GM21576 (cell line): ENCODE data around the gene FDXACB1.

Experiments
- ATAC-seq: cut with Tn5 transposase; IDR thresholded peaks from one replicate; pipeline ENCODE4 v1.9.1; 2021; ENCODE audit warnings: mild to moderate bottlenecking, moderate library complexity; ENCODE audit not compliant: unreplicated experiment

FDXACB1 gene

GRCh38 chr11:111846636-111847035, 32.3 kb downstream of the FDXACB1 start:
- ATAC-seq = no peak

GRCh38 chr11:111846063-111846462, 32.9 kb downstream of the FDXACB1 start:
- ATAC-seq = no peak

GRCh38 chr11:111845276-111846028, 33.5 kb downstream of the FDXACB1 start:
- ATAC-seq = no peak

- no peak for ATAC-seq
These were observed 35.3 kb downstream of the FDXACB1 start for GRCh38 chr11:111843661-111844060.

GRCh38 chr11:111841370-111842053, 37.5 kb downstream of the FDXACB1 start:
- ATAC-seq = no peak

GRCh38 chr11:111840143-111840542, 38.8 kb downstream of the FDXACB1 start:
- ATAC-seq = no peak

- ATAC-seq = no peak
These were observed 40.9 kb downstream of the FDXACB1 start for GRCh38 chr11:111838054-111838453.

- no peak for ATAC-seq
These were observed 41.5 kb downstream of the FDXACB1 start for GRCh38 chr11:111837366-111837891.

- no peak for ATAC-seq
These were observed 42.2 kb downstream of the FDXACB1 start for GRCh38 chr11:111836721-111837120.

- ATAC-seq = no peak
These were observed 42.8 kb downstream of the FDXACB1 start for GRCh38 chr11:111836162-111836561.

GRCh38 chr11:111835665-111836064, 43.3 kb downstream of the FDXACB1 start:
- no peak for ATAC-seq

GRCh38 chr11:111834432-111835163, 44.4 kb downstream of the FDXACB1 start:
- ATAC-seq = no peak

- ATAC-seq = no peak
These were observed 45.4 kb downstream of the FDXACB1 start for GRCh38 chr11:111833524-111833923.

- peak; percentile 87 for ATAC-seq
These were observed 49.6 kb downstream of the FDXACB1 start for GRCh38 chr11:111829185-111829968.

GRCh38 chr11:111826322-111826950, 52.5 kb downstream of the FDXACB1 start:
- no peak for ATAC-seq
